GM10266 (cell line): ENCODE data around the gene CHID1.

Source experiments
- DNase-seq: peaks from one replicate; pipeline ENCODE4 v3.0.0; 2012; ENCODE audit errors: extremely low spot score
- CTCF ChIP-seq: IDR thresholded peaks from 2 replicates; pipeline ENCODE4 v1.5.1; 2012; ENCODE audit warnings: mild to moderate bottlenecking, low read depth; ENCODE audit not compliant: control insufficient read depth, insufficient read depth; ENCODE audit errors: missing control alignments

The CHID1 gene

GRCh38 chr11:910044-910588 lies 494 bp downstream of the CHID1 start:
- DNase-seq = no peak
- no peak for TF ChIP-seq CTCF

- DNase-seq = no peak
- TF ChIP-seq CTCF = no peak
Observed at GRCh38 chr11:909406-909805, 1.2 kb downstream of the CHID1 start.

- no peak for DNase-seq
- TF ChIP-seq CTCF = no peak
Observed at GRCh38 chr11:908273-908672, 2.3 kb downstream of the CHID1 start.

GRCh38 chr11:907668-908067 lies 2.9 kb downstream of the CHID1 start:
- DNase-seq = no peak
- no peak for TF ChIP-seq CTCF

- no peak for DNase-seq
- TF ChIP-seq CTCF = no peak
Observed at GRCh38 chr11:905952-906351, 4.7 kb downstream of the CHID1 start.

- no peak for DNase-seq
- TF ChIP-seq CTCF = no peak
Observed at GRCh38 chr11:904380-904779, 6.2 kb downstream of the CHID1 start.

GRCh38 chr11:901452-902061 lies 9.1 kb downstream of the CHID1 start:
- TF ChIP-seq CTCF = no peak

More at GRCh38 chr11:901452-902061, 9.1 kb downstream of the CHID1 start:
- DNase-seq = no peak
